Spleen (tissue), 11 donors: ENCODE results near the gene NUDT16. TPM values are rescaled to one million over a fixed set of nuclear protein-coding genes. Genes with fewer than 3 reads are reported as not detected.

ENCODE experiments used
- DNase-seq: peaks from one replicate; pipeline ENCODE4 v3.0.0-alpha.2; 2020
- H3K27ac ChIP-seq, 8 donors: fragments of 200-600 bp; sonication (generic) in 7 of 8; 1 replicate in 4 of 8; 2 replicates in 4 of 8; pipeline versions ENCODE4 v1.5.0 to v1.8.0; 2016 to 2021; ENCODE audit warnings: inconsistent platforms in 4 of 8, mild to moderate bottlenecking in 4 of 8, moderate library complexity in 1 of 8
- H3K27me3 ChIP-seq, 7 donors: fragments of 200-600 bp; sonication (generic) in 6 of 7; replicated peaks in 1 of 7; 1 replicate in 4 of 7; 2 replicates in 3 of 7; pipeline versions ENCODE4 v1.5.0 to v1.8.0; 2016 to 2021; ENCODE audit warnings: inconsistent platforms in 3 of 7, mild to moderate bottlenecking in 1 of 7
- H3K36me3 ChIP-seq, 6 donors: fragments of 200-600 bp; sonication (generic) in 5 of 6; 1 replicate in 4 of 6; 2 replicates in 2 of 6; pipeline versions ENCODE4 v1.5.0 to v1.8.0; 2016 to 2021; ENCODE audit warnings: inconsistent platforms in 2 of 6
- H3K4me1 ChIP-seq, 6 donors: fragments of 200-600 bp; sonication (generic) in 5 of 6; 1 replicate in 3 of 6; 2 replicates in 3 of 6; pipeline versions ENCODE4 v1.5.0 to v1.8.0; 2016 to 2021; ENCODE audit warnings: inconsistent platforms in 3 of 6
- H3K4me3 ChIP-seq, 8 donors: fragments of 200-600 bp; sonication (generic) in 7 of 8; 1 replicate in 4 of 8; 2 replicates in 4 of 8; pipeline versions ENCODE4 v1.5.0 to v1.8.0; 2016 to 2021; ENCODE audit warnings: inconsistent platforms in 4 of 8, mild to moderate bottlenecking in 4 of 8, moderate library complexity in 2 of 8
- H3K9me3 ChIP-seq, 8 donors: fragments of 200-600 bp; sonication (generic) in 7 of 8; 1 replicate in 4 of 8; 2 replicates in 4 of 8; pipeline versions ENCODE4 v1.5.0 to v1.8.0; 2016 to 2021; ENCODE audit warnings: inconsistent platforms in 4 of 8
- CTCF ChIP-seq, 11 experiments: fragments of 200-600 bp in 7 of 11; fragments of 450-650 bp in 4 of 11; sonication (generic) in 4 of 11; IDR thresholded peaks in 8 of 11; conservative IDR thresholded peaks in 3 of 11; 1 replicate in 7 of 11; 2 replicates in 4 of 11; pipeline versions ENCODE4 v1.4.0 to v1.8.0; 2016 to 2021; ENCODE audit warnings: antibody characterized with exemption in 11 of 11, inconsistent platforms in 4 of 11, mild to moderate bottlenecking in 1 of 11
- POLR2A ChIP-seq, 3 donors: fragments of 450-650 bp; IDR thresholded peaks; one replicate each; pipeline ENCODE4 v1.5.1; 2017; ENCODE audit warnings: antibody characterized with exemption in 3 of 3, mild to moderate bottlenecking in 1 of 3
- POLR2AphosphoS5 ChIP-seq, 3 donors: sonication (generic); formaldehyde crosslinking; IDR thresholded peaks; one replicate each; pipeline ENCODE4 v1.5.1; 2017; ENCODE audit warnings: antibody characterized with exemption in 3 of 3
- WGBS, 5 donors: extraction: QIAGEN DNeasy Blood & Tissue Kit in 3 of 5; methylation state at CpG; one replicate each; pipeline versions ENCODE4 v1.1.5 to v1.1.7; 2013 to 2018; 5-methylcytosine and 5-hydroxymethylcytosine counted together
- intact Hi-C: fragments of 100-400 bp; cut with DNase I; formaldehyde crosslinking; loops from one replicate; pipeline ENCODE4 v1.15.0; 2023; ENCODE audit warnings: low total_unique reads
- polyA plus RNA-seq, 3 donors: library from polyadenylated mRNA; stranded (reverse); fragments of 200-250 nt; gene quantifications; one replicate each; pipeline ENCODE4 v1.2.1, GENCODE V29; 2013
- total RNA-seq, 7 donors: library from RNA; depleted of rRNA in 3 of 7; stranded (reverse); fragments of >200 nt in 3 of 7; fragmentation: NEBNext Ultra II Directional in 4 of 7; extraction: Animal tissue kit (Norgen Biotek cat#: 25700) in 4 of 7; gene quantifications; one replicate each; pipeline versions ENCODE4 v1.1.0 to v1.2.1, GENCODE V29; 2016 to 2021
- donor health status: healthy with polysubstance abuse.
- donor health status: DM: no; HTN: no; CAD: no; lungs with moderate emphysema.
- donor health status: DM: no; HTN: no; CAD: no.
- donor health status: Bipolar disorder and iron deficiency.
- donor health status: healthy.
- donor health status: DM: no; HTN: no; CAD: no.
- donor health status: DM: yes; HTN: yes; CAD: no.

NUDT16 gene
- total and polyA plus RNA-seq, 10 donors = 13.2 to 64.5 (median 23.1) TPM

GRCh38 chr3:131348911-131349310 lies 32.7 kb upstream of the NUDT16 start:
- Histone ChIP-seq H3K4me3 (no peak overlapping the region), H3K27me3 (no peaks in the 10 kb centered on the region), H3K36me3 (no peaks in the 10 kb centered on the region), H3K9me3 (peaks cover 0 to 2% (median under 1%) of the 10 kb centered on the region in 8 donors), H3K27ac (no peak overlapping the region), H3K4me1 (peaks cover 0 to 14% (median 5%) of the 10 kb centered on the region in 6 donors)
- no peak for DNase-seq
- no peak for TF ChIP-seq POLR2A (IDR thresholded peaks at IDR 0.05)
- TF ChIP-seq CTCF (IDR thresholded peaks at IDR 0.05 in 8 of 11, conservative IDR thresholded peaks at IDR 0.05 in 3 of 11) = no peak
- TF ChIP-seq POLR2AphosphoS5 (IDR thresholded peaks at IDR 0.05) = no peak
- 71 to 93% (median 84%) methylated on average over 2 of the region's 2 CpGs for WGBS, 5 donors
- intact Hi-C loops = no loop called here

DNA sequence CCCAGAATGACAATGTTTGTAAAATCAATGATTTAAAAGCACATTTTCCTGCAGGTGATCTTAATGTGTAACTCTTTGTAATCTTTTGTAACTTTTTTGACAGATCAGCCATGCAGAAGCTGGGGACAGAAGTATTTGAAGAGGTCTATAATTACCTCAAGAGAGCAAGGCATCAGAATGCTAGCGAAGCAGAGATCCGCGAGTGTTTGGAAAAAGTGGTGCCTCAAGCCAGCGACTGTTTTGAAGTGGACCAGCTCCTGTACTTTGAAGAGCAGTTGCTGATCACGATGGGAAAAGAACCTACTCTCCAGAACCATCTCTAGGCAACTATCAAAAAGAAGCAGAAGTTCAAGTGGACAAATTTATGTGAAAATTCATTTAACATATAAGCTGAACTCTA lies 32.1 kb upstream of the NUDT16 start:
- H3K27me3 ChIP-seq = no peaks in the 10 kb centered on the region
- no peaks in the 10 kb centered on the region for H3K36me3 ChIP-seq
- no peaks in the 10 kb centered on the region for H3K9me3 ChIP-seq
- H3K4me3 ChIP-seq = no peak overlapping the region
- intact Hi-C loops = no loop called here
- WGBS, 5 donors = 81 to 92% (median 89%) methylated on average over 5 of the region's 5 CpGs
- no peak for DNase-seq
- TF ChIP-seq POLR2A (IDR thresholded peaks at IDR 0.05) (no peak), POLR2AphosphoS5 (IDR thresholded peaks at IDR 0.05) (no peak), CTCF (IDR thresholded peaks at IDR 0.05 in 8 of 11, conservative IDR thresholded peaks at IDR 0.05 in 3 of 11) (no peak)
- no peak overlapping the region for H3K27ac ChIP-seq
- H3K4me1 ChIP-seq = peaks cover 0 to 16% (median 5%) of the 10 kb centered on the region in 6 donors

GRCh38 chr3:131349946-131350347 lies 31.6 kb upstream of the NUDT16 start:
- Histone ChIP-seq H3K9me3 (no peaks in the 10 kb centered on the region), H3K36me3 (no peaks in the 10 kb centered on the region), H3K27me3 (no peaks in the 10 kb centered on the region), H3K4me3 (no peak overlapping the region), H3K4me1 (peaks cover 0 to 16% (median 5%) of the 10 kb centered on the region in 6 donors), H3K27ac (no peak overlapping the region)
- TF ChIP-seq POLR2A (IDR thresholded peaks at IDR 0.05) = no peak
- TF ChIP-seq POLR2AphosphoS5 (IDR thresholded peaks at IDR 0.05) = no peak
- no peak for TF ChIP-seq CTCF (IDR thresholded peaks at IDR 0.05 in 8 of 11, conservative IDR thresholded peaks at IDR 0.05 in 3 of 11)
- intact Hi-C loops = no loop called here
- WGBS, 5 donors = 86 to 99% (median 97%) methylated on average over 4 of the region's 4 CpGs
- DNase-seq = no peak

- H3K27me3 ChIP-seq = no peaks in the 10 kb centered on the region
- peaks cover 0 to 16% (median 5%) of the 10 kb centered on the region in 6 donors for H3K4me1 ChIP-seq
- no peak overlapping the region for H3K27ac ChIP-seq
- DNase-seq = no peak
- H3K36me3 ChIP-seq = peaks cover 0 to under 1% (median 0%) of the 10 kb centered on the region in 6 donors
- no peaks in the 10 kb centered on the region for H3K9me3 ChIP-seq
- TF ChIP-seq POLR2AphosphoS5 (IDR thresholded peaks at IDR 0.05) = no peak
- TF ChIP-seq CTCF (IDR thresholded peaks at IDR 0.05 in 8 of 11, conservative IDR thresholded peaks at IDR 0.05 in 3 of 11) = no peak
- no peak for TF ChIP-seq POLR2A (IDR thresholded peaks at IDR 0.05)
- H3K4me3 ChIP-seq = no peak overlapping the region
- intact Hi-C loops = no loop called here
- 52 to 100% (median 96%) methylated on average over 1 of the region's 1 CpG for WGBS, 5 donors
Observed at GRCh38 chr3:131350506-131350905, 31.1 kb upstream of the NUDT16 start.
